Lower leg skin (tissue), 3 donors: ENCODE results near the gene SKAP1.

Experiments
- CTCF ChIP-seq, 3 donors: fragments of 450-650 bp; IDR thresholded peaks; one replicate each; pipeline ENCODE4 v1.5.1; 2016; ENCODE audit warnings: antibody characterized with exemption in 3 of 3, mild to moderate bottlenecking in 3 of 3, moderate library complexity in 2 of 3
- POLR2A ChIP-seq, 2 donors: fragments of 450-650 bp; IDR thresholded peaks; one replicate each; pipeline ENCODE4 v1.6.1; 2016 to 2017; ENCODE audit warnings: antibody characterized with exemption in 2 of 2, mild to moderate bottlenecking in 1 of 2, moderate library complexity in 1 of 2

DNA sequence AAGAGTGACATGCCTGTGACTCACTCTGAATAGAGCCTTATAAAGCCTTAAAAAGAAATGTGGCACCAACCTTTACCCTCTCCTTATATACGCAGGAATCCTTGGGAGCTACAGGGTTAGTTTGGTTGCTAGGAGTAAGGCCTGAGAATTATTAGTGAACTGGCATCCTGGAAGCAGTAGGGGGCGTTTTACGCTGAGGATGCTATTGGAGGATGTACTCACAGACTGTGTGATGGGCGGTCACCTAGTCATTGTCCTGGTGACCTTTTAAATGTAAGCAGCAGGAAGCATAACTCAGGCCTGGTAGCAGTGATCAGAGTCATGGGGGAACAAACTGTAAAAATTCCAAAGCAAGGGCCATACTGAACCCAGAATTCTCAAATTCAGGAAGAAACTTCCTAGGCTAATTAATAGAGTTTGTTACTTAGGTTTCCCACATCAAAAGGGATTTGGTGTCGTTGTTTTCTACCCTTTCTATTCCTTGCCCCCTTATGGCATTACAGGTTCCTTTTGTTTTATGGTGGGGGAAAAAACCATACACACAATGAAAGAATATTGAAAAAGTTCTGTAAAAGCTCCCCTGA, 168.6 kb downstream of the SKAP1 start:
- TF ChIP-seq CTCF (IDR thresholded peaks at IDR 0.05) (no peak), POLR2A (IDR thresholded peaks at IDR 0.05) (no peak)
